GM12874 (cell line): ENCODE data around the gene ANKRD13A.

Experiments
- CTCF ChIP-seq: IDR thresholded peaks from 2 replicates; pipeline ENCODE4 v1.5.1; 2011; ENCODE audit warnings: low read depth, mild to moderate bottlenecking, control low read depth, low read length, moderate library complexity; ENCODE audit not compliant: insufficient read depth

The ANKRD13A gene

GRCh38 chr12:110059651-110060000 is 60.4 kb downstream of the ANKRD13A start:
- TF ChIP-seq CTCF, result no peak

- no peak for TF ChIP-seq CTCF
These were observed 63.0 kb downstream of the ANKRD13A start for GRCh38 chr12:110062241-110062640.

- no peak for TF ChIP-seq CTCF
These were observed 66.3 kb downstream of the ANKRD13A start for GRCh38 chr12:110065540-110065939.

- no peak for TF ChIP-seq CTCF
These were observed 68.3 kb downstream of the ANKRD13A start for GRCh38 chr12:110067531-110067930.

- no peak for TF ChIP-seq CTCF
These were observed 69.4 kb downstream of the ANKRD13A start for GRCh38 chr12:110068654-110069053.

GRCh38 chr12:110071504-110071903 is 72.3 kb downstream of the ANKRD13A start:
- no peak for TF ChIP-seq CTCF

- no peak for TF ChIP-seq CTCF
These were observed 72.7 kb downstream of the ANKRD13A start for GRCh38 chr12:110071967-110072366.
